OCI-LY7 (cell line): Measurements from ENCODE around the gene SAA4.

ENCODE experiments used
- CTCF ChIP-seq: fragments of 200-600 bp; sonication (generic); conservative IDR thresholded peaks from 2 replicates; pipeline ENCODE4 v1.5.1; 2014; ENCODE audit warnings: mild to moderate bottlenecking, antibody characterized with exemption, low read length, moderate library complexity, mixed read lengths
- EZH2phosphoT487 ChIP-seq: fragments of 200-600 bp; sonication (generic); IDR thresholded peaks from 2 replicates; pipeline ENCODE4 v1.6.1; 2018; ENCODE audit warnings: low read depth, borderline replicate concordance, mild to moderate bottlenecking, mixed run types, antibody characterized with exemption, low read length, moderate library complexity, mixed read lengths

GRCh38 chr11:18270102-18270501, 33.5 kb upstream of the SAA4 start:
- peak; percentile 39 for TF ChIP-seq CTCF
- TF ChIP-seq EZH2phosphoT487, result no peak
